C4-2B (cell line): ENCODE measurements around the gene FAM184A.

ENCODE experiments used
- ZFX ChIP-seq: fragments of 450-650 bp; IDR thresholded peaks from 2 replicates; pipeline ENCODE4 v1.6.1; 2017
- TF ChIP-seq, protein P1 (sequence below): fragments of 450-650 bp; conservative IDR thresholded peaks from 2 replicates; pipeline ENCODE4 v1.5.1; 2017; ENCODE audit warnings: mild to moderate bottlenecking

DNA sequence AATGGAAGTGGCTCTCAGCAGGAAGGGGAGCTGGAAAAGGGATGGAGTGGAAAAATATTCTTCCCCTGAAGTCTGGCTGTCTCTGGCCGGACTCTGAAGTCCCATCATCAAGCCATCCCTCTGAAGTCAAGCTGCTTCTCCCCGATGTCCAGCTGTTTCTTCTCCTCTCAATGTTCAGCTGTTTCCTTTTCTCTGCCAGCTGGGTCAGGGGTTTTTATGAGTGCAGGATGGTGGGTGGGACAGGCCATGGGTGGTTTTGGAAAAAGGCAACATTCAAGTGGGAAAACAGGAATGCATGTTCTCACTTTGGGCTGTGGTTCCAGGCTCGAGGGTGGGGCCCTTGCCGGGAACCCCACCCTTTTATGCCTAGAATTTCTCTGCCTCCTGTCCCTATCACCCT lies 48.4 kb upstream of the FAM184A start:
- TF ChIP-seq, protein P1, sequence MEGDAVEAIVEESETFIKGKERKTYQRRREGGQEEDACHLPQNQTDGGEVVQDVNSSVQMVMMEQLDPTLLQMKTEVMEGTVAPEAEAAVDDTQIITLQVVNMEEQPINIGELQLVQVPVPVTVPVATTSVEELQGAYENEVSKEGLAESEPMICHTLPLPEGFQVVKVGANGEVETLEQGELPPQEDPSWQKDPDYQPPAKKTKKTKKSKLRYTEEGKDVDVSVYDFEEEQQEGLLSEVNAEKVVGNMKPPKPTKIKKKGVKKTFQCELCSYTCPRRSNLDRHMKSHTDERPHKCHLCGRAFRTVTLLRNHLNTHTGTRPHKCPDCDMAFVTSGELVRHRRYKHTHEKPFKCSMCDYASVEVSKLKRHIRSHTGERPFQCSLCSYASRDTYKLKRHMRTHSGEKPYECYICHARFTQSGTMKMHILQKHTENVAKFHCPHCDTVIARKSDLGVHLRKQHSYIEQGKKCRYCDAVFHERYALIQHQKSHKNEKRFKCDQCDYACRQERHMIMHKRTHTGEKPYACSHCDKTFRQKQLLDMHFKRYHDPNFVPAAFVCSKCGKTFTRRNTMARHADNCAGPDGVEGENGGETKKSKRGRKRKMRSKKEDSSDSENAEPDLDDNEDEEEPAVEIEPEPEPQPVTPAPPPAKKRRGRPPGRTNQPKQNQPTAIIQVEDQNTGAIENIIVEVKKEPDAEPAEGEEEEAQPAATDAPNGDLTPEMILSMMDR = no peak
- TF ChIP-seq ZFX = no peak
